Mucosa of rectum (tissue), 2 donors: ENCODE results near the gene GRIP1.

Experiments
- H3K27ac ChIP-seq, 2 donors: one replicate each; pipeline ENCODE4 v1.7.0; 2013; ENCODE audit warnings: inconsistent platforms in 2 of 2, low read depth in 2 of 2, low read length in 2 of 2
- H3K27me3 ChIP-seq, 2 donors: one replicate each; pipeline ENCODE4 v1.7.0; 2013; ENCODE audit warnings: low read length in 2 of 2; ENCODE audit not compliant: control insufficient read depth in 2 of 2, insufficient read depth in 2 of 2
- H3K36me3 ChIP-seq, 2 donors: one replicate each; pipeline ENCODE4 v1.7.0; 2013; ENCODE audit warnings: low read length in 2 of 2; ENCODE audit not compliant: control insufficient read depth in 2 of 2, insufficient read depth in 2 of 2
- H3K4me1 ChIP-seq, 2 donors: one replicate each; pipeline ENCODE4 v1.7.0; 2013; ENCODE audit warnings: low read length in 2 of 2, mild to moderate bottlenecking in 1 of 2; ENCODE audit not compliant: control insufficient read depth in 2 of 2, insufficient read depth in 2 of 2
- H3K4me3 ChIP-seq, 2 donors: one replicate each; pipeline ENCODE4 v1.7.0; 2013; ENCODE audit warnings: low read length in 2 of 2
- H3K9ac ChIP-seq, 2 donors: one replicate each; pipeline ENCODE4 v1.7.0; 2013; ENCODE audit warnings: low read length in 2 of 2, low read depth in 1 of 2, mild to moderate bottlenecking in 1 of 2
- H3K9me3 ChIP-seq, 2 donors: one replicate each; pipeline ENCODE4 v1.7.0; 2013; ENCODE audit warnings: low read length in 2 of 2; ENCODE audit not compliant: control insufficient read depth in 2 of 2
- donor health status: healthy.
- donor health status: Normal muscosa, but diverticular disease.

Gene GRIP1

DNA sequence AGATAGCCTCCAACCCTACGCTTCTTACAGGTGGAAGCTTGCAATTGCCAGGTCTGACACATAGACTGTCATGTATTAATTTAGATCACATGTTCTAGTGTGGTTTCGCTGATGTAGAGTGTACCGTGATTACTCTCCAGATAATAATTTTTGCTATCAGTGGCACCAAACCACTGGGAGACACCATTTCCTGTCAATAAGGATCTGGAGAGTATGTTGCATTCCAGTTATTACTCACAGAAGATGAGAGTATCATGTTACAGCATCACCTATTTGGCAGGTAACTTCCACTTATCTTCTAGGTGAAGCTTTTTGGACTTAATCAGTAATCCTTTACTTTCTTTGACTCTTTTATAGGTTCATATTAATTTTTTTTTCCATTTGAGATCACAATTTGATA is 229.3 kb downstream of the GRIP1 start:
- no peak overlapping the region for H3K4me3 ChIP-seq
- no peak overlapping the region for H3K9ac ChIP-seq
- H3K27me3 ChIP-seq: no peaks in the 10 kb centered on the region
- H3K4me1 ChIP-seq: no peaks in the 10 kb centered on the region
- no peak overlapping the region for H3K27ac ChIP-seq
- H3K9me3 ChIP-seq: no peaks in the 10 kb centered on the region
- no peaks in the 10 kb centered on the region for H3K36me3 ChIP-seq

GRCh38 chr12:66447643-66448042 is 231.2 kb downstream of the GRIP1 start:
- H3K27ac ChIP-seq: no peak overlapping the region
- no peak overlapping the region for H3K9ac ChIP-seq
- no peaks in the 10 kb centered on the region for H3K4me1 ChIP-seq
- H3K4me3 ChIP-seq: no peak overlapping the region
- H3K9me3 ChIP-seq: no peaks in the 10 kb centered on the region
- H3K27me3 ChIP-seq: no peaks in the 10 kb centered on the region
- H3K36me3 ChIP-seq: no peaks in the 10 kb centered on the region

DNA sequence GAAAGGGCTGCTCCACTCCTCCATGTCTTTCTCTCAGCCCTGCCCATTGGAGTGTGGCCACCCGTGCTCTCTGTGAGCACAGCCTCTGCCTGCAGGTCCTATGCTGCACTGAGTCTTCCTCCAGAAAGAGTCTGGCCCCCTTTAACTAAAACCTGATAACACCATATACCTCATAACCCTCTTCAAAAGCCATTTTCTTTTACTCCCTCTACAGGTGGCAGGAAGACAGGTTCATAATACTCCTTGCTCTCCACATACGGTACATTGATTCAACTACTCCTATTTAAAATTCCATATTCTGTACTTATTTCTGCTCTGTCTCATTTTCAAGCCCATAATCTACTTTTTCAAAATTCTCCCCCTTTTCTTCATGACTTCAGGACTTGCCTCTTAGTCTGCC is 232.6 kb downstream of the GRIP1 start:
- no peaks in the 10 kb centered on the region for H3K4me1 ChIP-seq
- H3K4me3 ChIP-seq: no peak overlapping the region
- no peaks in the 10 kb centered on the region for H3K9me3 ChIP-seq
- H3K9ac ChIP-seq: no peak overlapping the region
- H3K27ac ChIP-seq: no peak overlapping the region
- H3K27me3 ChIP-seq: no peaks in the 10 kb centered on the region
- H3K36me3 ChIP-seq: no peaks in the 10 kb centered on the region

- no peaks in the 10 kb centered on the region for H3K9me3 ChIP-seq
- no peak overlapping the region for H3K27ac ChIP-seq
- H3K4me3 ChIP-seq: no peak overlapping the region
- no peaks in the 10 kb centered on the region for H3K27me3 ChIP-seq
- H3K4me1 ChIP-seq: no peaks in the 10 kb centered on the region
- no peaks in the 10 kb centered on the region for H3K36me3 ChIP-seq
- H3K9ac ChIP-seq: no peak overlapping the region
Observed at GRCh38 chr12:66441905-66442559, 236.8 kb downstream of the GRIP1 start.

DNA sequence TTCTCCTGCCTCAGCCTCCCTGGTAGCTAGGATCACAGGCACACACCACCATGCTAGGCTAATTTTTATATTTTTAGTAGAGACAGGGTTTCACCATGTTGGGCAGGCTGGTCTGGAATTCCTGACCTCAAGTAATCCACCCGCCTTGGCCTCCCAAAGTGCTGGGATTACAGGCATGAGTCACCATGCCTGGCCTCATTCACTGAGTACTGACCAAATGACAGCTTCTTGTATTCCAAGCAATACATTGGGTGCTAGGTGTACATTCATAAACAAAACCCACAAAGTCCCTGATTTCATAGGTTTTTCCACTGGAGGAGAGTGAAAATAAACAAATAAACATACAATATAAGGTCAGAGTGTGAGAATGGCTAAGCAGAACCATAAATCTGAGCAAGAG is 240.3 kb downstream of the GRIP1 start:
- Histone ChIP-seq H3K4me1 (no peaks in the 10 kb centered on the region), H3K27me3 (no peaks in the 10 kb centered on the region), H3K4me3 (no peak overlapping the region), H3K9ac (no peak overlapping the region), H3K9me3 (no peaks in the 10 kb centered on the region), H3K27ac (no peak overlapping the region), H3K36me3 (no peaks in the 10 kb centered on the region)

GRCh38 chr12:66430106-66430505 is 248.8 kb downstream of the GRIP1 start:
- Histone ChIP-seq H3K27me3 (no peaks in the 10 kb centered on the region), H3K9me3 (no peaks in the 10 kb centered on the region), H3K4me3 (no peak overlapping the region), H3K4me1 (no peaks in the 10 kb centered on the region), H3K9ac (no peak overlapping the region), H3K36me3 (no peaks in the 10 kb centered on the region), H3K27ac (no peak overlapping the region)

GRCh38 chr12:66428870-66429269 is 250.0 kb downstream of the GRIP1 start:
- H3K27ac ChIP-seq: no peak overlapping the region
- H3K4me1 ChIP-seq: no peaks in the 10 kb centered on the region
- no peaks in the 10 kb centered on the region for H3K27me3 ChIP-seq
- H3K9ac ChIP-seq: no peak overlapping the region
- no peak overlapping the region for H3K4me3 ChIP-seq
- no peaks in the 10 kb centered on the region for H3K36me3 ChIP-seq
- no peaks in the 10 kb centered on the region for H3K9me3 ChIP-seq

- Histone ChIP-seq H3K27me3 (no peaks in the 10 kb centered on the region), H3K4me1 (no peaks in the 10 kb centered on the region), H3K27ac (no peak overlapping the region), H3K9ac (no peak overlapping the region), H3K4me3 (no peak overlapping the region), H3K9me3 (no peaks in the 10 kb centered on the region), H3K36me3 (no peaks in the 10 kb centered on the region)
Observed at GRCh38 chr12:66428261-66428660, 250.6 kb downstream of the GRIP1 start.

DNA sequence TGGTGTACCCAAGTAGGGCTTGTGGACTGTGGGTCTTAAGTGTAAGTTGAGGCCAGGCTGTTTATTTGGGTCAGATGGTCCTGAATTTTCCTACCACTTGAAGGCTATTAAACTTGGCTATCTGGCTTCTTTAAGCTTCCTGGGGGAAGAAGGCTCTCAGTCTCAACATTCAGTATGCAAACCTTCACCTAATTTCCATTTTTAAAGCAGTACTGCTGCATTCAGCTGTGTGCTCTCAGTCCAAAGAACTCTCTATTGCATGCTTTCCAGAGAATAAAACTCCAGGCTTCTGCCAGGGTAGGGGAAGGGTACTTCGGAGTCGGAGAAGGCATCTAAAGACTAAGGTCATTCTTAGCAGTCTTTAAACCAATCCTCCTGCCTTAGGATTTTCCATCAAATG is 252.2 kb downstream of the GRIP1 start:
- no peaks in the 10 kb centered on the region for H3K36me3 ChIP-seq
- no peaks in the 10 kb centered on the region for H3K27me3 ChIP-seq
- H3K4me3 ChIP-seq: no peak overlapping the region
- H3K9ac ChIP-seq: no peak overlapping the region
- H3K4me1 ChIP-seq: no peaks in the 10 kb centered on the region
- H3K27ac ChIP-seq: no peak overlapping the region
- H3K9me3 ChIP-seq: no peaks in the 10 kb centered on the region

DNA sequence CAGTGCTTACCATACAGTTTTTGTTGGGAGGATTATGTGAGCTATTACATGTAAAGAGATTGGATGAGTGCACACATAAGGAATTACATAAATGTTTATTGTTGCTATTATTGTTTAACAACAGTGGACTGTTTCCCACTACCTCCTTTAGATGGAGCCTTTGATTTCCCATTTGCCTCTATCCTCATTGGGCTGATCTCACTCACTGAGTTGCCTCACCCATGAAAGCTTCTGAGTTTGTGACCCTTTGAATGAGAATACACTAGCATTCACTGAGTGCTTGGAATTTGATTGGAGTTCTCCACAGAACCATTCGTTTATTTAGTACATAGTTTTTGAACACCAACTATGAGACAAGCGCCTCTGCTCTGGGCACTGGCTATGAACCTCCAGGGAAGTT is 255.6 kb downstream of the GRIP1 start:
- Histone ChIP-seq H3K27ac (no peak overlapping the region), H3K9me3 (no peaks in the 10 kb centered on the region), H3K36me3 (no peaks in the 10 kb centered on the region), H3K4me1 (no peaks in the 10 kb centered on the region), H3K9ac (no peak overlapping the region), H3K27me3 (no peaks in the 10 kb centered on the region), H3K4me3 (no peak overlapping the region)

- H3K4me1 ChIP-seq: no peaks in the 10 kb centered on the region
- H3K9ac ChIP-seq: no peak overlapping the region
- H3K27ac ChIP-seq: no peak overlapping the region
- no peaks in the 10 kb centered on the region for H3K36me3 ChIP-seq
- no peaks in the 10 kb centered on the region for H3K27me3 ChIP-seq
- H3K4me3 ChIP-seq: no peak overlapping the region
- no peaks in the 10 kb centered on the region for H3K9me3 ChIP-seq
Observed at GRCh38 chr12:66418908-66419307, 260.0 kb downstream of the GRIP1 start.
